ENCODE data around the gene DES. TPM values are rescaled to one million over a fixed set of nuclear protein-coding genes. Genes with fewer than 3 reads are reported as not detected.

The DES gene
- total and polyA plus RNA-seq, 2 of the 4 experiments (the other 2 are of a cell fraction): 4.3 to 4.9 TPM

GRCh38 chr2:219381448-219381847 lies 36.7 kb upstream of the DES start:
- POLR2A ChIA-PET (ENCODE audit: unreplicated experiment): no interaction called here
- Histone ChIP-seq H3K4me2 (ENCODE audit: low read depth, low read length) (no peak overlapping the region), H3K4ac (ENCODE audit: low read depth, low read length) (no peak overlapping the region), H3K9ac (ENCODE audit: low read depth, low read length) (no peak overlapping the region), H2BK120ac (ENCODE audit: low read depth, low read length) (no peak overlapping the region), H2AK9ac (replicated peaks; ENCODE audit: low read depth, low read length, poor library complexity) (no peak overlapping the region), H2BK5ac (ENCODE audit: low read depth, low read length, poor library complexity, severe bottlenecking) (no peak overlapping the region), H4K8ac (ENCODE audit: low read depth in 2 of 2, low read length in 2 of 2) (no peak overlapping the region), H3K27ac (ENCODE audit: insufficient read depth, low read length) (no peak overlapping the region), H3K56ac (ENCODE audit: extremely low read depth, insufficient read depth, low read length) (no peak overlapping the region), H3K14ac (replicated peaks; ENCODE audit: low read depth, low read length) (no peak overlapping the region), H2BK15ac (ENCODE audit: low read depth, low read length) (no peak overlapping the region), H2AK5ac (ENCODE audit: low read depth, low read length) (no peak overlapping the region), H3K36me3 (ENCODE audit: control insufficient read depth, insufficient read depth, low read length) (peaks cover 55% of the 10 kb centered on the region), H3K18ac (ENCODE audit: low read depth, low read length) (no peak overlapping the region), H4K20me1 (ENCODE audit: insufficient read depth, low read length) (no peaks in the 10 kb centered on the region), H3K9me3 (ENCODE audit: control insufficient read depth, insufficient read depth, low read length) (no peaks in the 10 kb centered on the region), H4K91ac (ENCODE audit: insufficient read depth, low read depth, low read length) (no peak overlapping the region), H3K4me3 (ENCODE audit: insufficient read depth, low read depth, low read length) (no peak overlapping the region), H3K23ac (ENCODE audit: low read depth, low read length) (no peak overlapping the region), H2AFZ (replicated peaks; ENCODE audit: low read length, poor library complexity) (peak overlapping the region; percentile 39), H4K5ac (ENCODE audit: low read depth, low read length) (no peak overlapping the region), H3K79me1 (ENCODE audit: low read depth in 1 of 2, low read length in 2 of 2) (peaks cover 14 to 15% of the 10 kb centered on the region in 2 experiments), H2BK20ac (ENCODE audit: low read depth, low read length) (no peak overlapping the region), H3K9me1 (ENCODE audit: insufficient read depth, low read length) (peaks cover 4% of the 10 kb centered on the region), H3K27me3 (ENCODE audit: control insufficient read depth, insufficient read depth, low read length) (no peaks in the 10 kb centered on the region), H3K4me1 (ENCODE audit: control insufficient read depth, insufficient read depth, low read length) (peaks cover 20% of the 10 kb centered on the region)
- no peak for ATAC-seq (ENCODE audit: low read depth)
- WGBS, 2 experiments (ENCODE audit: extremely low coverage in 2 of 2, insufficient read length in 1 of 2): 92% methylated on average over 6 of the region's 9 CpGs; no CpG with 5 or more reads in 1 of the 2 experiments
- intact Hi-C loops (cut with micrococcal nuclease): no loop called here
- DNase-seq: no peak
- dilution Hi-C loops (cut with HindIII; ENCODE audit: low sequenced_read_pairs, unreplicated experiment): no loop called here
- in situ Hi-C loops (cut with MboI; ENCODE audit: low sequenced_read_pairs): no loop called here
- CTCF ChIA-PET: no interaction called here
- BruUV-seq (replicated peaks): no TSS peak
- TF ChIP-seq, protein P1, sequence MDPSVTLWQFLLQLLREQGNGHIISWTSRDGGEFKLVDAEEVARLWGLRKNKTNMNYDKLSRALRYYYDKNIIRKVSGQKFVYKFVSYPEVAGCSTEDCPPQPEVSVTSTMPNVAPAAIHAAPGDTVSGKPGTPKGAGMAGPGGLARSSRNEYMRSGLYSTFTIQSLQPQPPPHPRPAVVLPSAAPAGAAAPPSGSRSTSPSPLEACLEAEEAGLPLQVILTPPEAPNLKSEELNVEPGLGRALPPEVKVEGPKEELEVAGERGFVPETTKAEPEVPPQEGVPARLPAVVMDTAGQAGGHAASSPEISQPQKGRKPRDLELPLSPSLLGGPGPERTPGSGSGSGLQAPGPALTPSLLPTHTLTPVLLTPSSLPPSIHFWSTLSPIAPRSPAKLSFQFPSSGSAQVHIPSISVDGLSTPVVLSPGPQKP (IDR thresholded peaks at IDR 0.05; ENCODE audit: borderline replicate concordance, low read depth, low read length): no peak
- TF ChIP-seq, protein P2, sequence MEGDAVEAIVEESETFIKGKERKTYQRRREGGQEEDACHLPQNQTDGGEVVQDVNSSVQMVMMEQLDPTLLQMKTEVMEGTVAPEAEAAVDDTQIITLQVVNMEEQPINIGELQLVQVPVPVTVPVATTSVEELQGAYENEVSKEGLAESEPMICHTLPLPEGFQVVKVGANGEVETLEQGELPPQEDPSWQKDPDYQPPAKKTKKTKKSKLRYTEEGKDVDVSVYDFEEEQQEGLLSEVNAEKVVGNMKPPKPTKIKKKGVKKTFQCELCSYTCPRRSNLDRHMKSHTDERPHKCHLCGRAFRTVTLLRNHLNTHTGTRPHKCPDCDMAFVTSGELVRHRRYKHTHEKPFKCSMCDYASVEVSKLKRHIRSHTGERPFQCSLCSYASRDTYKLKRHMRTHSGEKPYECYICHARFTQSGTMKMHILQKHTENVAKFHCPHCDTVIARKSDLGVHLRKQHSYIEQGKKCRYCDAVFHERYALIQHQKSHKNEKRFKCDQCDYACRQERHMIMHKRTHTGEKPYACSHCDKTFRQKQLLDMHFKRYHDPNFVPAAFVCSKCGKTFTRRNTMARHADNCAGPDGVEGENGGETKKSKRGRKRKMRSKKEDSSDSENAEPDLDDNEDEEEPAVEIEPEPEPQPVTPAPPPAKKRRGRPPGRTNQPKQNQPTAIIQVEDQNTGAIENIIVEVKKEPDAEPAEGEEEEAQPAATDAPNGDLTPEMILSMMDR (conservative IDR thresholded peaks at IDR 0.05; ENCODE audit: low read depth, low read length): no peak
- TF ChIP-seq, protein P3, sequence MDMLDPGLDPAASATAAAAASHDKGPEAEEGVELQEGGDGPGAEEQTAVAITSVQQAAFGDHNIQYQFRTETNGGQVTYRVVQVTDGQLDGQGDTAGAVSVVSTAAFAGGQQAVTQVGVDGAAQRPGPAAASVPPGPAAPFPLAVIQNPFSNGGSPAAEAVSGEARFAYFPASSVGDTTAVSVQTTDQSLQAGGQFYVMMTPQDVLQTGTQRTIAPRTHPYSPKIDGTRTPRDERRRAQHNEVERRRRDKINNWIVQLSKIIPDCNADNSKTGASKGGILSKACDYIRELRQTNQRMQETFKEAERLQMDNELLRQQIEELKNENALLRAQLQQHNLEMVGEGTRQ (IDR thresholded peaks at IDR 0.05; ENCODE audit: low read depth, low read length): no peak
- no peak for TF ChIP-seq MXI1 (IDR thresholded peaks at IDR 0.05; ENCODE audit: borderline replicate concordance, low read depth, low read length)
- no peak for TF ChIP-seq RAD21 (IDR thresholded peaks at IDR 0.05; ENCODE audit: low read length)
- TF ChIP-seq MAFK (IDR thresholded peaks at IDR 0.05; ENCODE audit: low read depth, low read length): no peak
- no peak for TF ChIP-seq FOS (IDR thresholded peaks at IDR 0.05; ENCODE audit: low read depth, low read length)
- no peak for TF ChIP-seq NFE2L2 (IDR thresholded peaks at IDR 0.05; ENCODE audit: low read depth, low read length)
- no peak for TF ChIP-seq RCOR1 (IDR thresholded peaks at IDR 0.05; ENCODE audit: insufficient replicate concordance, low read length)
- TF ChIP-seq CEBPB (IDR thresholded peaks at IDR 0.05; ENCODE audit: low read depth, low read length): no peak
- TF ChIP-seq CHD1 (IDR thresholded peaks at IDR 0.05; ENCODE audit: low read depth, low read length): no peak
- no peak for TF ChIP-seq RFX5 (IDR thresholded peaks at IDR 0.05; ENCODE audit: low read depth, low read length)
- TF ChIP-seq MAZ (IDR thresholded peaks at IDR 0.05; ENCODE audit: borderline replicate concordance, low read depth, low read length): no peak
- TF ChIP-seq SMC3 (IDR thresholded peaks at IDR 0.05; ENCODE audit: low read depth, low read length): no peak
- TF ChIP-seq BHLHE40 (IDR thresholded peaks at IDR 0.05; ENCODE audit: low read depth, low read length): no peak
- TF ChIP-seq POLR2A (IDR thresholded peaks at IDR 0.05; ENCODE audit: low read depth, low read length): no peak
